ENCODE results near the gene FHIT.

The FHIT gene

GRCh38 chr3:61155701-61156292 is 95.5 kb downstream of the FHIT start:
- Histone ChIP-seq H3K79me2 (ENCODE audit: control insufficient read depth, low read length) (no peaks in the 10 kb centered on the region), H3K9me3 (ENCODE audit: control insufficient read depth, insufficient read depth, low read length) (no peaks in the 10 kb centered on the region), H3K36me3 (ENCODE audit: control insufficient read depth, low read length) (no peaks in the 10 kb centered on the region), H4K20me1 (ENCODE audit: control insufficient read depth, insufficient read depth, low read depth, low read length) (no peaks in the 10 kb centered on the region), H3F3A (ENCODE audit: control insufficient read depth, insufficient read depth) (no peaks in the 10 kb centered on the region), H3K9me2 (replicated peaks; ENCODE audit: control insufficient read depth, low read length) (no peaks in the 10 kb centered on the region; the same call in 1 of the 2 replicates), H3K27ac (ENCODE audit: low read depth, low read length) (no peak overlapping the region), H3K4me1 (ENCODE audit: control insufficient read depth, low read length) (no peaks in the 10 kb centered on the region), H3K27me3 (ENCODE audit: control insufficient read depth, low read length) (no peaks in the 10 kb centered on the region), H3K4me2 (ENCODE audit: low read length) (no peak overlapping the region), H3K4me3 (ENCODE audit: low read length) (no peak overlapping the region)
- TF ChIP-seq CTCF (IDR thresholded peaks at IDR 0.05; ENCODE audit: low read depth, low read length, poor library complexity, severe bottlenecking) (no peak), EZH2phosphoT487 (IDR thresholded peaks at IDR 0.05; ENCODE audit: borderline replicate concordance, low read length) (no peak)

- no peaks in the 10 kb centered on the region for H3K27me3 ChIP-seq (ENCODE audit: control insufficient read depth, low read length)
- H3K4me1 ChIP-seq (ENCODE audit: control insufficient read depth, low read length), result no peaks in the 10 kb centered on the region
- H3K79me2 ChIP-seq (ENCODE audit: control insufficient read depth, low read length), result no peaks in the 10 kb centered on the region
- H3F3A ChIP-seq (ENCODE audit: control insufficient read depth, insufficient read depth), result no peaks in the 10 kb centered on the region
- H3K36me3 ChIP-seq (ENCODE audit: control insufficient read depth, low read length), result no peaks in the 10 kb centered on the region
- H4K20me1 ChIP-seq (ENCODE audit: control insufficient read depth, insufficient read depth, low read depth, low read length), result no peaks in the 10 kb centered on the region
- TF ChIP-seq EZH2phosphoT487 (IDR thresholded peaks at IDR 0.05; ENCODE audit: borderline replicate concordance, low read length) (no peak), CTCF (IDR thresholded peaks at IDR 0.05; ENCODE audit: low read depth, low read length, poor library complexity, severe bottlenecking) (no peak)
- H3K27ac ChIP-seq (ENCODE audit: low read depth, low read length), result no peak overlapping the region
- H3K4me3 ChIP-seq (ENCODE audit: low read length), result no peak overlapping the region
- no peak overlapping the region for H3K4me2 ChIP-seq (ENCODE audit: low read length)
- no peaks in the 10 kb centered on the region for H3K9me3 ChIP-seq (ENCODE audit: control insufficient read depth, insufficient read depth, low read length)
- H3K9me2 ChIP-seq (replicated peaks; ENCODE audit: control insufficient read depth, low read length), result no peaks in the 10 kb centered on the region; the same call in 1 of the 2 replicates
These were observed 96.6 kb downstream of the FHIT start for GRCh38 chr3:61154457-61155198.

GRCh38 chr3:61152071-61152470 is 99.2 kb downstream of the FHIT start:
- no peak overlapping the region for H3K4me3 ChIP-seq (ENCODE audit: low read length)
- H3K9me2 ChIP-seq (replicated peaks; ENCODE audit: control insufficient read depth, low read length), result no peaks in the 10 kb centered on the region; the same call in 1 of the 2 replicates

More at GRCh38 chr3:61152071-61152470, 99.2 kb downstream of the FHIT start:
- Histone ChIP-seq H3K36me3 (ENCODE audit: control insufficient read depth, low read length) (no peaks in the 10 kb centered on the region), H3K27me3 (ENCODE audit: control insufficient read depth, low read length) (no peaks in the 10 kb centered on the region), H3K4me1 (ENCODE audit: control insufficient read depth, low read length) (no peaks in the 10 kb centered on the region), H3K4me2 (ENCODE audit: low read length) (no peak overlapping the region), H3F3A (ENCODE audit: control insufficient read depth, insufficient read depth) (no peaks in the 10 kb centered on the region), H4K20me1 (ENCODE audit: control insufficient read depth, insufficient read depth, low read depth, low read length) (no peaks in the 10 kb centered on the region), H3K9me3 (ENCODE audit: control insufficient read depth, insufficient read depth, low read length) (no peaks in the 10 kb centered on the region), H3K27ac (ENCODE audit: low read depth, low read length) (no peak overlapping the region), H3K79me2 (ENCODE audit: control insufficient read depth, low read length) (no peaks in the 10 kb centered on the region)
- no peak for TF ChIP-seq CTCF (IDR thresholded peaks at IDR 0.05; ENCODE audit: low read depth, low read length, poor library complexity, severe bottlenecking)
- TF ChIP-seq EZH2phosphoT487 (IDR thresholded peaks at IDR 0.05; ENCODE audit: borderline replicate concordance, low read length), result no peak
